Adipocyte (in vitro differentiated cells): ENCODE results near the gene CDH12.

Source experiments
- DNase-seq: peaks from one replicate; pipeline ENCODE4 v3.0.0-alpha.2; 2015; ENCODE audit warnings: low read depth
- H3K27me3 ChIP-seq: replicated peaks from 2 replicates; pipeline ENCODE4 v1.7.0; 2013; ENCODE audit warnings: mild to moderate bottlenecking, low read length, moderate library complexity; ENCODE audit not compliant: control insufficient read depth, insufficient read depth
- H3K36me3 ChIP-seq: 2 replicates; pipeline ENCODE4 v1.7.0; 2013; ENCODE audit warnings: low read length, mild to moderate bottlenecking, moderate library complexity; ENCODE audit not compliant: control insufficient read depth, insufficient read depth, severe bottlenecking
- H3K4me1 ChIP-seq: 2 replicates; pipeline ENCODE4 v1.7.0; 2013; ENCODE audit warnings: mild to moderate bottlenecking, low read length, moderate library complexity; ENCODE audit not compliant: control insufficient read depth, insufficient read depth
- H3K4me3 ChIP-seq: 2 replicates; pipeline ENCODE4 v1.7.0; 2013; ENCODE audit warnings: mild to moderate bottlenecking, low read length, moderate library complexity
- H3K9ac ChIP-seq: 2 replicates; pipeline ENCODE4 v1.7.0; 2013; ENCODE audit warnings: mild to moderate bottlenecking, low read length, moderate library complexity
- H3K9me3 ChIP-seq: 2 replicates; pipeline ENCODE4 v1.7.0; 2013; ENCODE audit warnings: mild to moderate bottlenecking, low read length, moderate library complexity; ENCODE audit not compliant: control insufficient read depth

The CDH12 gene

GRCh38 chr5:22514231-22514630, 338.9 kb downstream of the CDH12 start:
- no peak overlapping the region for H3K9ac ChIP-seq

GRCh38 chr5:22505891-22506290, 347.3 kb downstream of the CDH12 start:
- Histone ChIP-seq H3K36me3 (no peaks in the 10 kb centered on the region), H3K4me3 (no peak overlapping the region), H3K9me3 (no peaks in the 10 kb centered on the region), H3K9ac (no peak overlapping the region), H3K27me3 (no peaks in the 10 kb centered on the region), H3K4me1 (peaks cover 9% of the 10 kb centered on the region)
- DNase-seq: no peak

More at GRCh38 chr5:22514231-22514630, 338.9 kb downstream of the CDH12 start:
- no peaks in the 10 kb centered on the region for H3K36me3 ChIP-seq
- no peaks in the 10 kb centered on the region for H3K4me1 ChIP-seq
- no peaks in the 10 kb centered on the region for H3K9me3 ChIP-seq
- DNase-seq: no peak
- no peaks in the 10 kb centered on the region for H3K27me3 ChIP-seq
- no peak overlapping the region for H3K4me3 ChIP-seq

GRCh38 chr5:22504411-22504810, 348.7 kb downstream of the CDH12 start:
- Histone ChIP-seq H3K9me3 (no peaks in the 10 kb centered on the region), H3K36me3 (no peaks in the 10 kb centered on the region), H3K9ac (no peak overlapping the region), H3K4me1 (peaks cover 9% of the 10 kb centered on the region), H3K4me3 (no peak overlapping the region), H3K27me3 (no peaks in the 10 kb centered on the region)
- no peak for DNase-seq

- no peak overlapping the region for H3K4me3 ChIP-seq
These were observed 352.6 kb downstream of the CDH12 start for GRCh38 chr5:22500556-22500955.

GRCh38 chr5:22496666-22497065, 356.5 kb downstream of the CDH12 start:
- peaks cover 6% of the 10 kb centered on the region for H3K4me1 ChIP-seq
- H3K9ac ChIP-seq: no peak overlapping the region
- no peaks in the 10 kb centered on the region for H3K27me3 ChIP-seq
- H3K9me3 ChIP-seq: no peaks in the 10 kb centered on the region
- DNase-seq: no peak
- no peaks in the 10 kb centered on the region for H3K36me3 ChIP-seq
- H3K4me3 ChIP-seq: no peak overlapping the region

More at GRCh38 chr5:22500556-22500955, 352.6 kb downstream of the CDH12 start:
- peaks cover 9% of the 10 kb centered on the region for H3K4me1 ChIP-seq
- H3K9me3 ChIP-seq: no peaks in the 10 kb centered on the region
- no peak for DNase-seq
- no peaks in the 10 kb centered on the region for H3K27me3 ChIP-seq
- H3K36me3 ChIP-seq: no peaks in the 10 kb centered on the region
- no peak overlapping the region for H3K9ac ChIP-seq

DNA sequence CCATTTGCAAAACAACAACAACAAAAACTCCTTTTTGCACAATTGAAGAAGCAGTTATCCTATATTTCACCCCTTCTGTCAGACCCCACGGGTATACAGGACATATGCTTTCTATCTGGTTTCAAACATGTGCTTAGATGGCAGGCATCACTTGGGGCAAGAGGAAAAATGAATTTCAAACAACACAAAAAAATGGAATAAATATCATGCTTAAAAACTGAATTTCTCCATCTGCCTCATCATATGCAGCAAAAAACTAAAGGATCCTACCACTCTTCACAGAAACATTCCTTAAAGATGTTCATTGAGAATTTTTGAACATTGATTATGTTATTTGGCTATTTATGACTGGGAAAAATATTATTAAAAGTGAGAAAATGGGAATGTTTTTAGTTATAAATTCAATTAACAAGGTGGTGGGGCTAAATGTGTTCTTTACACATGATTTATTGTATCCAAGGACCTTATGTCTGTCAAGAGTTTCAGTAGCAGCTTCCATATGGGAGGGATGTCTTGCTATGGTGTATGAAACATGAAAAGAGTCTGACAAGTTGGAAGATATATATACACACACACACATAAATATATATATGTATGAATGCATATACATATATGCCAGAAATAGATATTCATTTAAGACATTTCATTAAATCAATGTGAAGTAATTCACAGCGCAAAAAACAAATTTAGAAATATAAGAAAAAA, 358.0 kb downstream of the CDH12 start:
- no peaks in the 10 kb centered on the region for H3K4me1 ChIP-seq
- H3K36me3 ChIP-seq: no peaks in the 10 kb centered on the region
- H3K9ac ChIP-seq: no peak overlapping the region
- no peaks in the 10 kb centered on the region for H3K27me3 ChIP-seq
- no peaks in the 10 kb centered on the region for H3K9me3 ChIP-seq
- H3K4me3 ChIP-seq: no peak overlapping the region
- no peak for DNase-seq

- H3K4me3 ChIP-seq: no peak overlapping the region
- no peak overlapping the region for H3K9ac ChIP-seq
- no peaks in the 10 kb centered on the region for H3K36me3 ChIP-seq
- no peak for DNase-seq
- H3K9me3 ChIP-seq: no peaks in the 10 kb centered on the region
- no peaks in the 10 kb centered on the region for H3K27me3 ChIP-seq
- H3K4me1 ChIP-seq: no peaks in the 10 kb centered on the region
These were observed 364.7 kb downstream of the CDH12 start for GRCh38 chr5:22488427-22488826.

GRCh38 chr5:22480305-22480704, 372.8 kb downstream of the CDH12 start:
- H3K27me3 ChIP-seq: no peaks in the 10 kb centered on the region
- no peak overlapping the region for H3K4me3 ChIP-seq
- no peaks in the 10 kb centered on the region for H3K36me3 ChIP-seq
- H3K9me3 ChIP-seq: no peaks in the 10 kb centered on the region
- H3K4me1 ChIP-seq: no peaks in the 10 kb centered on the region
- no peak for DNase-seq
- H3K9ac ChIP-seq: no peak overlapping the region

DNA sequence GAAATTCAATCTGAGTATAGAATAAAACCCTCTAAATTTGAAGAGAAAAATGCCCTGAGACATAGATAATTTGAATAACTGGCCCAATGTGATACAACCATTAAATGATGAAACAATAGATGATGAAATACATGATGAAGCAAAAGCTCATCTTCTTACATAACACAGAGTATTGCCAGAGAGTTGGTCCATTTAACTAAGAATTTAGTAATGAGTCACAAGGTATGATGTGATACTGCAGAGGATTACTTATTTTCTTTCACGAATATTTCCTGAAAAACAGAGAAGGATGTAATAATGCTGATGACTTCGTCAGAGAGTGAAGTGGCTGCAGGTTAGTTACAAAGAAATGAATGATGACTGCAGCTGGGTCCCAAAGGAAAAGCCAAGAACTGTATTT, 379.3 kb downstream of the CDH12 start:
- DNase-seq: no peak
- H3K9me3 ChIP-seq: no peaks in the 10 kb centered on the region
- H3K4me1 ChIP-seq: no peaks in the 10 kb centered on the region
- no peaks in the 10 kb centered on the region for H3K27me3 ChIP-seq
- no peaks in the 10 kb centered on the region for H3K36me3 ChIP-seq
- H3K4me3 ChIP-seq: no peak overlapping the region
- H3K9ac ChIP-seq: no peak overlapping the region

DNA sequence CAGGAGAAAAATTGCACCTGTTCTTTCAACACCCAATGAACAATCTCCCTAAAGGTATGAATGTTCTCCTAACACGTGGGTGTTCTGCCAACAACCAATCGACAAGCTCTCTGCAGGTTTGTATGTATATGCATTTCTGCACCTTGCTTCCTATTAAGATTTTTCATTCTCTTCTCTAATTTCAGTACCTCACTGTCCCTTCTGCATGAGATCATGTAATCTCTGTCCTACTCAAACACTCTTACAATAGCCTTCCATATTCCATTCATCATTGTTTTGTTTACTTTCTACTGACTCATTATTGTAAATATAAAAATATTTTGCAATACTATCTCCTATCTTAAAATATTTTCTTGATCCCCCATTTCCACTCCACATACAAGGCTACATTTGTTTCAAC, 382.0 kb downstream of the CDH12 start:
- H3K9me3 ChIP-seq: no peaks in the 10 kb centered on the region
- H3K36me3 ChIP-seq: no peaks in the 10 kb centered on the region
- DNase-seq: no peak
- H3K9ac ChIP-seq: no peak overlapping the region
- H3K4me1 ChIP-seq: no peaks in the 10 kb centered on the region
- H3K27me3 ChIP-seq: no peaks in the 10 kb centered on the region
- H3K4me3 ChIP-seq: no peak overlapping the region

DNA sequence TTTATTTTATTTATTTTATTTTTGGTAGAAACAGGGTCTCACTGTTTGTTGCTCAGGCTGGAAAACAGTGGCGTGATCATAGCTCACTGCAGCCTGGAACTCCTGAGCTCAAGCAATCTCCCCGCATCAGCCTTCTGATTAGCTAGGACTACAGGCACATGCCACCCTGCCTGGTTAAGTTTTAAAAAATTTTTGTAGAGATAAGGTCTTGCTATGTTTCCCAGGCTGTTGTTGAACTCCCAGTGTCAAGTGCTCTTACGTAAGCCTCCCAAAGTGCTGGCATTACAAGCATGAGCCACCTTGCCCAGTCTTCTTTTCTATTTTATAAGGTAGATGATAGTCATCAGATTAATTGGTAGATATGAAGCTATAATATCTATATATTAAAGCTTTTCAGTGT, 382.7 kb downstream of the CDH12 start:
- H3K4me3 ChIP-seq: no peak overlapping the region
- H3K27me3 ChIP-seq: no peaks in the 10 kb centered on the region
- H3K36me3 ChIP-seq: no peaks in the 10 kb centered on the region
- no peak overlapping the region for H3K9ac ChIP-seq
- H3K9me3 ChIP-seq: peaks cover 4% of the 10 kb centered on the region
- no peak for DNase-seq
- no peaks in the 10 kb centered on the region for H3K4me1 ChIP-seq

GRCh38 chr5:22465616-22466015, 387.5 kb downstream of the CDH12 start:
- Histone ChIP-seq H3K4me1 (no peaks in the 10 kb centered on the region), H3K9me3 (peaks cover 9% of the 10 kb centered on the region), H3K9ac (no peak overlapping the region), H3K27me3 (no peaks in the 10 kb centered on the region), H3K36me3 (no peaks in the 10 kb centered on the region), H3K4me3 (no peak overlapping the region)
- DNase-seq: no peak
